Activated CD4-positive, alpha-beta T cell treated with anti-CD3 and anti-CD28 coated beads, Interleukin-2, amount 50 U/mL, for 16 hours (primary cell): ENCODE measurements around the gene CARNS1.
A peak's percentile ranks its signal among the peaks of the same experiment; 100 is the strongest.
"Not testable (repeated sequence)": the region's sequence is repeated elsewhere in the genome, so short reads cannot be mapped to it uniquely, and the experiment has no call there.

Experiments used
- DNase-seq: peaks from one replicate; pipeline ENCODE4 v3.0.0-alpha.2; 2020

Gene CARNS1

GRCh38 chr11:67445515-67445914, 30.0 kb downstream of the CARNS1 start:
- no peak for DNase-seq

- no peak for DNase-seq
Measured at GRCh38 chr11:67448220-67448609, 32.7 kb downstream of the CARNS1 start.

DNA sequence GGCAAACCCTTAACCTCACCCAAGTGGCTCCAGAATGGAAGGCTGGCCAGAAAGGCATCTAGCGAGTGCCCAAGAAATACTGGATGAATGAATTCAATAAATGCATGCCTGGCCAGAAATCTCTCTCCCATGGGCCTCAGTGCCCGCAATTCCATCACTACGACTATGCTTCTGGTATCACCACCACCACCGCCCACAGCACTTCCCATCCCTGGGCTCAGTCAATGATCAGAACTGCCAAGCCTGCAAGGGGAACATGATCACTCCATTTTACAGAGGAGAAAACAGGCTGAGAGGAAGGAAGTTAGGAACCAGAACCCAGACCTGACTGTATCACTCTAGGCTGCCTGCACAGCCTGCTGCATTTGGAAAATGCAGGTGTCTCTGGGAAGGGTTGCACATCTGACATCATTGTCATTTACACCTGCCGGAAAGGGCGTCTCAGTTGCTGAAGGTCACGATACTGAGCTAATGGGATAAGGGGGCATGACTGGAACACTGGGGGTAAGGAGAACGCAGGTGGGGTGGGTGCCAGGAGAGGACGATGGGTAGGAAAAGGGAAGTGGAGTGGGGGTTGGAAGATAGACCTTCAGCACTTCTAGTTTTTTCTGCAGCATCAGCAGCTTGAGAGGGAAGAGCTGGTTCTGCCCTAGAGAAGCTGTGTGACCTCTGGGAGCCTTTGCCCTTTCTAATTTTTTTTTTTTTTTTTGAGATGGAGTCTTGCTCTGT, 33.8 kb downstream of the CARNS1 start:
- no peak for DNase-seq

GRCh38 chr11:67450796-67451657, 35.5 kb downstream of the CARNS1 start:
- DNase-seq, result no peak

DNA sequence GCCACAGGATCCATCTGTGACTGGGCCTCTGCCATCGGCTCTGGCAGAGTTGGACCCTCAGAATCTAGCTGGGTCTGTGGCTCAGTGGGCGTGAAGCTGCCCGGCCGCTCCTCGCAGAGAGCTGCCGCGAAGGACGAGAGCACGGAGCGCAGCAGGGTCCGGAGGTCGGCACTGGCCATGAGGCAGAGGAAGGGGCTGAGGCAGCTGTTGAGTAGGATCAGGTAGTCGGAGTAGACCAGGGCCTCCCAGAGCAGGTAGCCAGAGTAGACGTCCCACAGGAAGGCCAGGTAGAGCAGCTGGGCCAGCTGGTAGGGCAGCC, 36.1 kb downstream of the CARNS1 start:
- DNase-seq, result no peak

- no peak for DNase-seq
Measured at GRCh38 chr11:67452141-67452952, 36.9 kb downstream of the CARNS1 start, which contains the start of gene GPR152. TSS of gene GPR152 (minus strand) at chr11:67452729. CDS start at chr11:67452724, 5 bp downstream.

DNA sequence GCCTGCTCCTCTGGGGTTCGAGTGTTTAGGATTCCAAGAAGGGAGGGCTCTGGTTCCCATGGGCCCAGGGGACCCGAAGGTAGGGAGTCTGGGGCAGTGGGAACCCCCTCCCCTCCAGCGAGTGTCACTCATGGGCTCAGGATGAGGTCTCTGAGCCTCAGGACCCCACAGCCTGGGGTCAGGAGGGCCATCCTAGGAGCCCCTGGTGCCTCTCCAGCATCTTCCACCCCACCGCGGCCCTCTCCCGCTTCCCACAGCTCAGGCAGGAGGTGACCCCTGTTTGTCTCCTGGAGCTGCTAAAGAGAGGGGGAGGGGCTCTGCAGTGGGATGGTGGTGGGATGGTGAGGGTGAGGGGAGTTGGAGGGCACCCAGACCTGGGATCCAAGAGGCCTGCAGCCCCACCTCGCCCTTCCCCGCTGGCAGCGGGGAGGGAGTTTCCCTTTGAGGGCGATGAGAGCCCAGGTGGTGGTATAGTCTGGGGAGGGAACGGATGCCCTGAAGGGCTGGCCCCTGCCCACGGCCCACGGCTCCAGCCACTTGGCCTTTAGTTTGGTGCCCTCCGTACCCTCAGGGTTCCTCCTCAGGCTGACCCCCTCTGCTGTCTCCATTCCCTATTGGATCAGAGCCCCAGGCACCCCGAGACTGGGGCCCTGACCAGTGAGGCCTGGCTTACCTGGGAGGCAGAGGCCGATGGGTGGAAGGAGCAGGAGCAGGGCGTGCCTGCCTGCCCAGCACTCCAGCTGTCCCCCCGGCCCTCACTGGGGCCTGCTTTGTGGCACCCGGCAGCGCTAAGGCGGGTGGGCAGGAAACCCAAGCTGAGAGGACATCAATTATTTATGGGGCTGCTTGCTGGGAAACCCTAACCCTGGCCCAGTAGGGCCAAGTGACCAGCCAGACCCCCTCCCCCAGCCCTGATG, 38.6 kb downstream of the CARNS1 start:
- DNase-seq, result no peak

- no peak for DNase-seq
Measured at GRCh38 chr11:67455054-67455453, 39.6 kb downstream of the CARNS1 start, which contains the start of gene CABP4. TSS of gene CABP4 (plus strand) at chr11:67455354. CDS start at chr11:67455424, 70 bp downstream.

DNA sequence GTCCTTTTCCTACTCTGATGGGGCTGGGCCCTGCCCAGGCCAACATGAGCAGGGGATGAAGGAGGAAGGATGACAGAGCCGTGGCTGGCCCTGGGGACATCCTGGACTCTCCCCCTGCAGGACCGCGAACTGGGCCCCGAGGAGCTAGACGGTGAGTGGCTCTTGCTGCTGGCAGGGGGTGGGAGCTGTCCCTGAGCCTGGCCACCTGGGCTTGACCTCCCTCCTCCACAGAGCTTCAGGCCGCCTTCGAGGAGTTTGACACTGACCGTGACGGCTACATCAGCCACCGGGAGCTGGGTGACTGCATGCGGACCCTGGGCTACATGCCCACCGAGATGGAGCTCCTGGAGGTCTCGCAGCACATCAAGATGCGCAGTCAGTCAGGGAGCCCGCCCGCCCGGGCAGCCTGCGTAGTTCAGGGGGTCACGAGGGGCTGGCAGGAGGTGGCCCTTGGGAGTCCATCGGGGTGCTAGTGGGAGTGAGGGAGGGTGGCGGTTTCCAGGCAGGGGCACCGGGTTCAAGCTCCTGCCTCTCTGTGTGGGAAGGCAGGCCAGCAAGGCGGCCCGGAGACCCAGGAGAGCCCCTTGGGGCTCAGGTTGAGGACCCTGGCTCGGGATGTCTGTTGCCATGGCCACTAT, 40.7 kb downstream of the CARNS1 start:
- no peak for DNase-seq

- no peak for DNase-seq
Measured at GRCh38 chr11:67457453-67457852, 42.0 kb downstream of the CARNS1 start.

- no peak for DNase-seq
Measured at GRCh38 chr11:67458266-67458665, 42.8 kb downstream of the CARNS1 start.

- no peak for DNase-seq
Measured at GRCh38 chr11:67463186-67463585, 47.7 kb downstream of the CARNS1 start.

GRCh38 chr11:67463680-67464410, 48.4 kb downstream of the CARNS1 start:
- DNase-seq, result no peak

DNA sequence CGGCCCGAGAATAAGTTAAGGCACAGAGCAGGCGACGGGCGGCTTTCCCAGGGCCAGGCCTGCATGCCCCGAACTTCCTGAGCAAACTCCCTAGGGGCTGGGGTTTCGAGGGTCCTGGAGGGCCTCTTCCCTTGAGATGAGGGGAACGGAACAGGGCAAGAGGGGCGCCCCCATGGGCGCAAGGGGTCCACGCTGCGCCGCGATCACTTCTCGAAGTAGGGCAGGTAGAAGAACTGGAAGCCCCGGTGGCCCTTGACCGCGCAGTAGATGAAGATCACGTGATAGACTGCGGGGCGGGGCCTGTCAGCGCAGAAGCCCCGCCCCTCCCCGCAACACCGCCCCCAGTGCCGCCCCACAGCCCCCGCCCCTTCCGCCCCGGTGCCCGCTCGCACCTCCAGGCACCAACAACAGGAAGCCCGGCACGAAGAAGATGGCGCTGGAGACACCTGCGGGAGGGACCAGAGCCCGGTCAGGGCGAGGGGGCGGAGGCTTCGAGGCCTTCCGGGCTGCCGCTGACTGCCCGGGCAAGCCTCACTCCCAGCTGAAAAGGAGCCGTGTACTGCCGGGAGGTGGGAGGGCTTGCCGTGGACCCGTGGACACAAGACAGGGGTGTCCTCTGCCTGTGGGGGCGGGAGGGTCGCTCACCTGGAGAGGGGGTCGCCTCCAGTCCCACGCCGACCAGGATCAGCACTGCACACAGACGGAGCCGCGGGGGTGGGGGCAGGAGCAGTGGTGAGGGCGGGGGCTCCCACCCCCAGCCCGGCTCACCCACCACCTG, 49.1 kb downstream of the CARNS1 start:
- peak; percentile 96 for DNase-seq

DNA sequence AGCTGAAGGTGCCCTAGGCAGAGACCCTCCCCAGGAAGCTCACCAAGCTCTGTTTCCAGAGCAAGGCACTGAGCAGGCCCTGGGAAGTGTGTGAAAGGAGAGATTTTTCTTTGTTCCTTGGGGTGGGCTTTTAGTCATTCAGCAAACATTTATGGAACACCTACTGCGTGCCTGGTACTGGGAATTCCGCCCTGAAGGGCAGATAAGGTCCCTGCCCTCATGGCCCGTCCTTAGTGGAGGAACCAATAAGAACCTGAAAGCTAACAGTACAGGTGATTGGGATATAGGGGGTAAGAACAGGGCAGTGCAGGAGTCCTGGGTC, 49.7 kb downstream of the CARNS1 start:
- DNase-seq, result no peak

DNA sequence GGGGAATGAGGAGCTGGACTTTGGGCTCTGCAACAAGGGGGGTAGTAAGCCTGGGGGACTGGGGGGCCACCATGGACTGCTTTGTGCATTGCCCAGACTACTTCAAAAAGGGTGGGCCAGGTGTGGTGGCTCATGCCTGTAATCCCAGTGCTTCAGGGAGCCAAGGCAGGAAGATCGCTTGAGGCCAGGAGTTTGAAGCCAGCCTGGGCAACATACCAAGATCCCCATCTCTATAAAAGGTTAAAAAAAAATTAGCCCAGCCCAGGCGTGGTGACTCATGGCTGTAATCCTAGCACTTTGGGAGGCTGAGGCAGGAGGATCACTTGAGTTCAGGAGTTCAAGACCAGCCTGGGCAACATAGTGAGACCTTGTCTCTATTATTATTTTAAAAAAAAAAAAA, 50.1 kb downstream of the CARNS1 start:
- not testable (repeated sequence) for DNase-seq

DNA sequence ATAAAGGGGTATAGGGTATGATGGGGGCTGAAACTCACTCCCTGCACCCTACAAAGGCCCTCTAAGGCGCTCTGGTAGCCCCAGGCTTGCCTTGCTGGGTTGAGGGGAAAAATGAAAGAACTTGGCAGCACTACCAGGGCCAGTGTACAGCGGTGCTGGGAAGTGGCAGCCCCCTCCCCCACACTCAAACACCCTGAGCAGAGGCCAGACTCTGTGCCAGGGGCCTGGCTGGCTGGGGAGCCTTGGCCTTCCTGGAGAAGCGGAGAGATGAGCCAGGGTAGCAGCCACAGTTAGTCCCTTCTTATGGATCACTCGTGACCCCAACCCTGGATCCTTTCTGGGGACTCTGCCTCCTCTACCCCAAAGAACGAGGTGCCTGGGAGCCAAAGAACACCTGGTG, 50.9 kb downstream of the CARNS1 start:
- DNase-seq, result no peak

GRCh38 chr11:67466962-67467771, 51.7 kb downstream of the CARNS1 start:
- DNase-seq, result no peak

GRCh38 chr11:67468056-67468455, 52.6 kb downstream of the CARNS1 start:
- DNase-seq, result no peak

- no peak for DNase-seq
Measured at GRCh38 chr11:67468456-67468758, 52.9 kb downstream of the CARNS1 start.
